Smooth muscle cell (in vitro differentiated cells): Measurements from ENCODE around the gene CIRBP. TPM values are rescaled to one million over a fixed set of nuclear protein-coding genes. Genes with fewer than 3 reads are reported as not detected.

ENCODE experiments used
- DNase-seq: peaks from one replicate; lab custom pipeline; 2025; ENCODE audit not compliant: unreplicated experiment; lab: John Stamatoyannopoulos, UW
- H2AFZ ChIP-seq: fragments of 200-600 bp; sonication (generic); 2 replicates; pipeline ENCODE4 v1.6.0; 2016; ENCODE audit warnings: antibody characterized with exemption, low read depth, mild to moderate bottlenecking
- H3F3A ChIP-seq: fragments of 200-600 bp; sonication (generic); 2 replicates; pipeline ENCODE4 v1.6.0; 2017; ENCODE audit warnings: antibody characterized with exemption, low read depth
- H3K27ac ChIP-seq: fragments of 200-600 bp; sonication (generic); 2 replicates; pipeline ENCODE4 v1.5.1; 2016; ENCODE audit warnings: low read depth, mild to moderate bottlenecking
- H3K27me3 ChIP-seq: fragments of 200-600 bp; sonication (generic); 2 replicates; pipeline ENCODE4 v1.6.1; 2016; ENCODE audit warnings: low read depth, mild to moderate bottlenecking
- H3K36me3 ChIP-seq: fragments of 200-600 bp; sonication (generic); 2 replicates; pipeline ENCODE4 v1.5.1; 2016; ENCODE audit warnings: low read depth
- H3K4me1 ChIP-seq: fragments of 200-600 bp; sonication (generic); 2 replicates; pipeline ENCODE4 v1.5.1; 2016; ENCODE audit warnings: low read depth
- H3K4me2 ChIP-seq: fragments of 200-600 bp; sonication (generic); 2 replicates; pipeline ENCODE4 v1.6.0; 2016; ENCODE audit warnings: mild to moderate bottlenecking
- H3K4me3 ChIP-seq: fragments of 200-600 bp; sonication (generic); 2 replicates; pipeline ENCODE4 v1.5.1; 2016; ENCODE audit warnings: mild to moderate bottlenecking
- H3K79me2 ChIP-seq: fragments of 200-600 bp; sonication (generic); 2 replicates; pipeline ENCODE4 v1.6.0; 2016; ENCODE audit warnings: low read depth, mild to moderate bottlenecking
- H3K9ac ChIP-seq: fragments of 200-600 bp; sonication (generic); 2 replicates; pipeline ENCODE4 v1.6.0; 2016; ENCODE audit warnings: low read depth
- H3K9me3 ChIP-seq: fragments of 200-600 bp; sonication (generic); replicated peaks from 2 replicates; pipeline ENCODE4 v1.5.1; 2016; ENCODE audit warnings: low read depth
- H4K20me1 ChIP-seq: fragments of 200-600 bp; sonication (generic); 2 replicates; pipeline ENCODE4 v1.6.0; 2016; ENCODE audit warnings: low read depth
- WGBS: methylation state at CpG from one replicate; pipeline ENCODE4 v1.1.7; 2016; ENCODE audit warnings: low lambda C conversion rate; 5-methylcytosine and 5-hydroxymethylcytosine counted together
- polyA plus RNA-seq: library from polyadenylated mRNA; unstranded; fragments of >200 nt; fragmentation: Nextera tagmentation; extraction: Ambion mirVana; gene quantifications from 2 replicates; pipeline ENCODE4 v1.2.1, GENCODE V29; 2016
- total RNA-seq: library from RNA; depleted of rRNA; stranded (reverse); fragments of >200 nt; gene quantifications from 2 replicates; pipeline ENCODE4 v1.2.3, GENCODE V29; 2014
- TF ChIP-seq, protein P1 (sequence below): fragments of 200-600 bp; sonication (generic); IDR thresholded peaks from 2 replicates; pipeline ENCODE4 v1.5.1; 2017; ENCODE audit warnings: borderline replicate concordance, mild to moderate bottlenecking, antibody characterized with exemption; ENCODE audit not compliant: insufficient read depth, poor library complexity, severe bottlenecking

Gene CIRBP
- total and polyA plus RNA-seq, 2 experiments from 2014 or later = 122 to 215 TPM

GRCh38 chr19:1310853-1311180 lies 41.7 kb downstream of the CIRBP start:
- Histone ChIP-seq H3K79me2 (no peaks in the 10 kb centered on the region), H3K36me3 (no peaks in the 10 kb centered on the region), H3K4me1 (peaks cover 3% of the 10 kb centered on the region), H3K27me3 (peaks cover 7% of the 10 kb centered on the region), H3K4me2 (no peak overlapping the region), H3K9ac (no peak overlapping the region), H3K9me3 (no peaks in the 10 kb centered on the region), H4K20me1 (no peaks in the 10 kb centered on the region), H2AFZ (no peak overlapping the region), H3K4me3 (no peak overlapping the region), H3K27ac (no peak overlapping the region), H3F3A (no peaks in the 10 kb centered on the region)
- DNase-seq = no peak
- TF ChIP-seq, protein P1, sequence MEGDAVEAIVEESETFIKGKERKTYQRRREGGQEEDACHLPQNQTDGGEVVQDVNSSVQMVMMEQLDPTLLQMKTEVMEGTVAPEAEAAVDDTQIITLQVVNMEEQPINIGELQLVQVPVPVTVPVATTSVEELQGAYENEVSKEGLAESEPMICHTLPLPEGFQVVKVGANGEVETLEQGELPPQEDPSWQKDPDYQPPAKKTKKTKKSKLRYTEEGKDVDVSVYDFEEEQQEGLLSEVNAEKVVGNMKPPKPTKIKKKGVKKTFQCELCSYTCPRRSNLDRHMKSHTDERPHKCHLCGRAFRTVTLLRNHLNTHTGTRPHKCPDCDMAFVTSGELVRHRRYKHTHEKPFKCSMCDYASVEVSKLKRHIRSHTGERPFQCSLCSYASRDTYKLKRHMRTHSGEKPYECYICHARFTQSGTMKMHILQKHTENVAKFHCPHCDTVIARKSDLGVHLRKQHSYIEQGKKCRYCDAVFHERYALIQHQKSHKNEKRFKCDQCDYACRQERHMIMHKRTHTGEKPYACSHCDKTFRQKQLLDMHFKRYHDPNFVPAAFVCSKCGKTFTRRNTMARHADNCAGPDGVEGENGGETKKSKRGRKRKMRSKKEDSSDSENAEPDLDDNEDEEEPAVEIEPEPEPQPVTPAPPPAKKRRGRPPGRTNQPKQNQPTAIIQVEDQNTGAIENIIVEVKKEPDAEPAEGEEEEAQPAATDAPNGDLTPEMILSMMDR = no peak
- whole genome bisulfite sequencing = 92% methylated on average over 18 of the region's 18 CpGs

DNA sequence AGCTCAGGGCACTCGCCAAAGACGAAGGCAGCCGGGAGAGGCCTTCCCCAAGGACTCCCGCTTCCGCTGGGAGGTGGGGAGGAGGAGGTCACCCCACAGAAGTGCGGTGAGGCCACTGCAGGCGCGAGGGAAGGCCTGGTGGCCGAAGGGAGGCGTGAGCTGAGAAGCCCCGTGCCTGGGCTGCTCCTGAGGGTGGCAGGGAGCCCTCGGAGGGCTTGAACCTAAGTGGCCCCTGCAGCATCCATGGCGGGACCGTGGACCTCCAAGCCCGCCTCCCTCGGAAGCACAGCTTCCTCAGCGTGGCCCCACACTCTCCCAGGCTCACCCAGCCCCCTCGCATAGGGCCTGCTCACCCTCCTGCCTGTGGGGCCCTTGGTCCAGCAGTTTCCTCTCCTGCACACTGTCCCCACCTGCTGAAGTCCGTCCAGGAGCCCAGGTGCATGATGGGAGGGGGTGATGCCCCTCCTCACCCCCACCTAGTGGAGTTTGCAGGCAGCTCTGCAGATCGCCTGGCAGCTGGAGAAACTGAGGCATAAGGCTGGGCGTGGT lies 42.5 kb downstream of the CIRBP start:
- H3K4me1 ChIP-seq = peaks cover 3% of the 10 kb centered on the region
- no peak overlapping the region for H2AFZ ChIP-seq
- TF ChIP-seq, protein P1 = no peak
- no peak overlapping the region for H3K4me3 ChIP-seq
- no peaks in the 10 kb centered on the region for H3K79me2 ChIP-seq
- no peaks in the 10 kb centered on the region for H4K20me1 ChIP-seq
- H3K27me3 ChIP-seq = peaks cover 15% of the 10 kb centered on the region
- no peak overlapping the region for H3K9ac ChIP-seq
- H3K9me3 ChIP-seq = no peaks in the 10 kb centered on the region
- no peak overlapping the region for H3K27ac ChIP-seq
- no peak overlapping the region for H3K4me2 ChIP-seq
- H3F3A ChIP-seq = no peaks in the 10 kb centered on the region
- no peaks in the 10 kb centered on the region for H3K36me3 ChIP-seq
- DNase-seq = no peak
- 88% methylated on average over 21 of the region's 21 CpGs for WGBS

GRCh38 chr19:1312767-1313694 lies 43.9 kb downstream of the CIRBP start:
- Histone ChIP-seq H3K9me3 (no peaks in the 10 kb centered on the region), H3K4me2 (no peak overlapping the region)

More at GRCh38 chr19:1312767-1313694, 43.9 kb downstream of the CIRBP start:
- no peak for DNase-seq
- no peak overlapping the region for H3K27ac ChIP-seq
- H3K4me1 ChIP-seq = peaks cover 3% of the 10 kb centered on the region
- WGBS = 79% methylated on average over 28 of the region's 61 CpGs
- H3K9ac ChIP-seq = no peak overlapping the region
- no peaks in the 10 kb centered on the region for H3K36me3 ChIP-seq
- H3K79me2 ChIP-seq = no peaks in the 10 kb centered on the region
- TF ChIP-seq, protein P1 = no peak
- H3F3A ChIP-seq = no peaks in the 10 kb centered on the region
- H3K4me3 ChIP-seq = no peak overlapping the region
- peaks cover 24% of the 10 kb centered on the region for H3K27me3 ChIP-seq
- no peaks in the 10 kb centered on the region for H4K20me1 ChIP-seq
- H2AFZ ChIP-seq = no peak overlapping the region
